Measurements from ENCODE around the gene STK39.

GRCh38 chr2:168135630-168136029 is 111.8 kb downstream of the STK39 start:
- no peak for TF ChIP-seq CTCF (IDR thresholded peaks at IDR 0.05 in 2 of 3, conservative IDR thresholded peaks at IDR 0.05 in 1 of 3; ENCODE audit: insufficient read depth in 2 of 3, low read depth in 1 of 3, low read length in 3 of 3)
- TF ChIP-seq MECOM (CRISPR knock-in tag; IDR thresholded peaks at IDR 0.05): no peak

Data from K562 (cell line).